WTC11 (cell line): Measurements from ENCODE around the gene THSD7B.

Source experiments
- CREB1 ChIP-seq: sonication (generic); formaldehyde crosslinking; IDR thresholded peaks from 2 replicates; pipeline ENCODE4 v1.8.0; 2023; ENCODE audit warnings: mild to moderate bottlenecking, missing genetic modification reagents
- CTCF ChIP-seq: fragments of 200-600 bp; IDR thresholded peaks from 2 replicates; pipeline ENCODE4 v1.8.0; 2022; ENCODE audit warnings: antibody characterized with exemption
- FOXP4 ChIP-seq: sonication (generic); formaldehyde crosslinking; IDR thresholded peaks from 2 replicates; pipeline ENCODE4 v1.8.0; 2022; ENCODE audit warnings: mild to moderate bottlenecking, missing genetic modification reagents
- KAT7 ChIP-seq: sonication (generic); formaldehyde crosslinking; IDR thresholded peaks from 2 replicates; pipeline ENCODE4 v1.8.1; 2023; ENCODE audit warnings: missing genetic modification reagents, mild to moderate bottlenecking, borderline replicate concordance
- TEAD1 ChIP-seq: sonication (generic); formaldehyde crosslinking; IDR thresholded peaks from 2 replicates; pipeline ENCODE4 v1.8.0; 2022; ENCODE audit warnings: mild to moderate bottlenecking, missing genetic modification reagents
- USF2 ChIP-seq: sonication (generic); formaldehyde crosslinking; IDR thresholded peaks from 2 replicates; pipeline ENCODE4 v1.8.1; 2023; ENCODE audit warnings: mild to moderate bottlenecking, missing genetic modification reagents, moderate library complexity
- ZBTB43 ChIP-seq: sonication (generic); formaldehyde crosslinking; IDR thresholded peaks from 2 replicates; pipeline ENCODE4 v1.8.1; 2023; ENCODE audit warnings: mild to moderate bottlenecking, missing genetic modification reagents
- ZNF232 ChIP-seq: sonication (generic); formaldehyde crosslinking; IDR thresholded peaks from 2 replicates; pipeline ENCODE4 v1.8.0; 2022; ENCODE audit warnings: mild to moderate bottlenecking, missing genetic modification reagents
- ZNF423 ChIP-seq: fragments of 250-450 bp; sonication (Bioruptor Pico); IDR thresholded peaks from 2 replicates; pipeline ENCODE4 v2.1.2; 2022; ENCODE audit warnings: mild to moderate bottlenecking, moderate library complexity

GRCh38 chr2:137096693-137097092, 331.3 kb downstream of the THSD7B start:
- no peak for TF ChIP-seq CTCF
- no peak for TF ChIP-seq TEAD1
- TF ChIP-seq ZNF423 (CRISPR knock-in tag): no peak
- TF ChIP-seq USF2 (CRISPR knock-in tag): no peak
- no peak for TF ChIP-seq ZNF232 (CRISPR knock-in tag)
- no peak for TF ChIP-seq FOXP4 (CRISPR knock-in tag)
- TF ChIP-seq ZBTB43: no peak
- no peak for TF ChIP-seq KAT7
- TF ChIP-seq CREB1: no peak
